GM18870 (cell line): ENCODE data around the gene RIMBP2.

ENCODE experiments used
- ATAC-seq: cut with Tn5 transposase; IDR thresholded peaks from one replicate; pipeline ENCODE4 v1.9.1; 2021; ENCODE audit warnings: moderate library complexity; ENCODE audit not compliant: unreplicated experiment

Gene RIMBP2

GRCh38 chr12:130685250-130685787 lies 30.8 kb downstream of the RIMBP2 start:
- ATAC-seq: no peak

DNA sequence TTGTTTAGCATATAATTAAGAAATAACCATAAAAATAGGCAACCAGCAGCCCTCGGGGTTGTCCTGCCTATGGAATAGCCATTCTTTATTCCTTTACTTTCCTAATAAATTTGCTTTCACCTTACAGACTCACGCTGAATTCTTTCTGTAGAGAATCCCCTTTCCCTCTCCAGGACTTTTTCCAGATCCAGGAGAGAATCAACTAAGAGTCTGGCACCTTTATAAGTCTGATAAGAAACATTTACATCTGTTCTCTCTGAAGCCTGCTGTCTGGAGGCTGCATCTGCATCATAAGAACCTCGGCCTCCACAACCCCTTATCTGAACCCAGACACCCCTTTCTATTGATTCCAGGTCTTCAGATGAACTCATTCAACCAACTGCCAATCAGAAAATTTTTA lies 32.3 kb downstream of the RIMBP2 start:
- ATAC-seq: no peak

GRCh38 chr12:130683080-130683479 lies 33.0 kb downstream of the RIMBP2 start:
- ATAC-seq: no peak

GRCh38 chr12:130680451-130680990 lies 35.6 kb downstream of the RIMBP2 start:
- no peak for ATAC-seq

- no peak for ATAC-seq
Measured at GRCh38 chr12:130677957-130678558, 38.0 kb downstream of the RIMBP2 start.

DNA sequence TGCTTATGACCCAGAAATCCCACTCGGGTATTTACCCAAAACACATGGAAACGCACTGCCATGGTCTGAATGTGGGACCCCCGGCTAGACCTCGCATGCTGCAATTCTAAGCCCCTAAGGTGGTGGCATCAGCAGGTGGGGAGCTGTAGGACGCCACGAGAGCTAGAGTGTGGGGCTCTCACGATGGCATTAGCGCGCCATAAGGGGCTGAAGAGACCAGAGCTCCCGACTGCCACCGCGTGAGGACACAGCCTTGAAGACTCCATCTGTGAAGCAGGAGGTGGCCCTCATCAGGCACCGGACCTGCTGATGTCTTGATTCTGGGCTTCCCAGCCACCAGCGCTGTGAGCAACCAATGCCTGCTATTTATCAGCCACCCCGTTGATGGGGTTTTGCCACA lies 40.3 kb downstream of the RIMBP2 start:
- ATAC-seq: no peak

DNA sequence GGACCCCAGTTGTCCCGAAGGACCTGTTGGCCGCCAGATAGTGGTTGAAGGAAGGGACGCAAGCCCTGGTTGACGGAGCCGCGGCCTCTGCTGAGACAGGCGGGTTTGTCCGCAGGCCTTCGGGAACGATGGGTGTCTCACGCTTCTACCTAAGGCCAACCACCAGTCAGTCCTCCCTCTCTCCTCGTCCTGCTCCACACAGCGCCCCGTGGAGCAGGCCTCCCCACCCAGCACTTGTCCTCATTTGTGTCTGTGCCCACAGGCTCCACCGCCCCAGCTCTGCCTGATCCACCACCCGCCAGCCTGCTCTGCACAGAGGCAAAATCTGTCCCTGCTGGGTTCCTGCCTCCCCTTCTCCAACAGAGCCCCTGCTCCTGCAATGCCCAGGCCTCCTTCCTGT lies 41.0 kb downstream of the RIMBP2 start:
- no peak for ATAC-seq

DNA sequence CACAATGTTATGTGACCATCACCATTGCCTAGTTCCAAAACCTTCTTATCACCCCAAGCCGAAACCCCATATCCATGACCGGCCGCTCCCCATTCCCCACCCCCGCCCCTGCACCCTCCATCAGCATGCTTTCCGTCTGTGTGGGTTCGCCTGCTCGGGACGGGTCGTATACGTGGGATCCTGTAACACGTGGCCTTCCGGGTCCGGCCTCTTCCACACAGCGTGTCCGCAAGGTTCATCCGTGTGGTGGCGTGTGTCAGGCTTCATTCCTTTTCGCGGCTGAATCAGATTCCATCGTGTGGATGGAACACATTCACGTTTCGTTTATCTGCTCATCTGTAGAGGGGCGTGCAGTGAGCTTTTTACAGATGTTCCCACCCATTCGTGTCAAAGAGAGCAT lies 41.4 kb downstream of the RIMBP2 start:
- no peak for ATAC-seq

DNA sequence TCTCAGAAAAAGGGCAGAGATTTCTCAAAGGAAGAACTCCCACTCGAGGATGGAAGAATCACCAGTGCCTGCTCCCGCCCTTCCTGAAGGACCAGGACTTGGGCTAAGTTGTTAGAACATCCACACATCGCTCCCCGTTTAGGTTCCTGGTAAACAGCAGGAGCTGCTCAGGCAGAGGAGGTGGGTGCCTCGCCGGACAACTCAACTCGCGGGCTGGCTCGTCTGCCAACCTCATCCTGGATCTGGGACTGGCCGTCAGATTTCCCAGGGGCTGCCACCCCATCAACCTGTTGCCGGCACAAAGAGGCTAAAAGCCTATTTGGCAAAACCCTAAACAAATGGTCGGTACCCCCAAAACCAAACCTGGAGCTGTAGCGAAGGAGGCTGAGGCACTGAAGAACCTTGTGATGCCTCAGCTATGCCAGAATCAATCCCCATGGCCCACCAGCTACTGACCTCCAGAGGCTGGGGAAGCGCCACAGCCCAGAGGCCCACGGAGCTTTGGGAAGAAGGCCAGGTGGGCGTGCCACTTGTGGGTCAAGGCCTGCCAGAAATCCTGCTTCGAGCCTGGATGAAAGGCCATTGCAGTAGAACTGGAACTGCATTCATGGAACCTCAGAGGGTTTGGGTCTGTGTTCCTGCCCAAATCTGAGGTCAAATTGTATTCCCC lies 42.9 kb downstream of the RIMBP2 start:
- ATAC-seq: no peak

DNA sequence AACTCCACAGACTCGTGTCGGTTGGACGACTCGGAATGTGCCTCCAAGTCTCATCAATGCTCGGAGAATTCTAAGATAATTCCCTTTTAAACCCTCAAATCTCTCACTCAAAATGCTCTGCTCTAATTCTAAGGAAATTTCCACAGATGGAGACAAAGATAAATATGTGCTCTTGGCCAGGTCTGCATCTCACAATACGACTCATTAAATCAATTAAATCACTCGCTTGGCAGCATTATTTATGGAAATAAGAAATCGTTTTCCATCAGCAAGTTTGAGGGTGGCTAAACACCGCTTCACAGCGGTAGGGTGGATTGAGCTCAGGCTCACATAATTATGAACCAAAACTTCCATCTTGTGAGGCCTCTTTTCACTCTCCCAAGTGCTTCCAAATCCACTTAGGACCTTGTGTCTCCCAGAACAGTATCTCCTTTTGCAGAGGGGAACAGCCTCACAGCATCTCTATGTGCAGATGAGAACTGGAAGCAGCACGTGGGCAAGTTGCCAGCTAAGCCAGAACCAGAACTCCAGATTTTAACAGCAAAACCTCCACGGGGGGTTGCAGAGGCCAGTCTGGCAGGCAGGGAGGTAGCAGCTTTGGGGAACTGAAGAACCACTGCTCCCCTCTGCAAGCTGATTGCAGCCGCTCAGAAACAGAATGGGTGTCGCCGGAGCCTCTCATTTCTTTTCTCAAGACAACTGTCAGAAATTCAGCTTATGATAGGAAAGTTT lies 43.8 kb downstream of the RIMBP2 start:
- no peak for ATAC-seq

DNA sequence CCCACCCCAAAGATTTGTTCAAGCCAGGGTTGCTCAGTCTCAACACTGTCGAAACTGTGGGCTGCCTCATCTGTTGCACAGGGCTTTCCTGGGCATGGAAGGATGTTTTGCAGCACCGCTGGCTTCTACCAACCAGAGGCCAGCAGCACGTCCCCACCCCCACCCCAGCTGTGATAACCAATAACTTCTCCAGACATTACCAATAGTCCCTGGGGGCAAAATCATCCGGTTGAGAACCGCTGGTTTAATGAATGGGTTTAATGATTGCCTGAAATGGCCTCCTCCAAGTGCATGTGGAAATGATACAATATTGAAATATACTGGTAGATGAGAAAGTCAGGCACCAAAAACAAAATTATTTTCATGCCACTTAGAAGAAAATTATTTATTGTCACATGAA lies 44.5 kb downstream of the RIMBP2 start:
- no peak for ATAC-seq

DNA sequence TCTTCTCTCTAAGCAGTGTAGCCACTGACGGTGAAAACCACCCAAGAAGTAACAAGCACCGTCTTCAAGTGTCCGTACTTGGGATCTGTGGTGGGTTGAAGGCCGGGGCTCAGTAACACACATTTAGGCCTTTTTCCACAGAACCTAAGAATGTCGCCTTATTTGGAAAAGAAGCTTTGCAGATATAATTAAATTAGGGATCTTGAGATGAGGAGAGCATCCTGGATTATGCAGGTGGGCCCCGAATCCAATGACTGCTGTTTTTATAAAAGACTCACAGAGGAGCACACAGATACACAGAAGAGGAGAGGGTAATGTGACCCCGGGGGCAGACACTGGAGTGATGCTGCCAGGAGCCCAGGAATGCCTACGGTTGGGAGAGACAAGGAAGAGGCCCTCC lies 46.3 kb downstream of the RIMBP2 start:
- ATAC-seq: no peak

- ATAC-seq: no peak
Measured at GRCh38 chr12:130669205-130669557, 46.9 kb downstream of the RIMBP2 start.

GRCh38 chr12:130668286-130669204 lies 47.6 kb downstream of the RIMBP2 start:
- ATAC-seq: no peak

DNA sequence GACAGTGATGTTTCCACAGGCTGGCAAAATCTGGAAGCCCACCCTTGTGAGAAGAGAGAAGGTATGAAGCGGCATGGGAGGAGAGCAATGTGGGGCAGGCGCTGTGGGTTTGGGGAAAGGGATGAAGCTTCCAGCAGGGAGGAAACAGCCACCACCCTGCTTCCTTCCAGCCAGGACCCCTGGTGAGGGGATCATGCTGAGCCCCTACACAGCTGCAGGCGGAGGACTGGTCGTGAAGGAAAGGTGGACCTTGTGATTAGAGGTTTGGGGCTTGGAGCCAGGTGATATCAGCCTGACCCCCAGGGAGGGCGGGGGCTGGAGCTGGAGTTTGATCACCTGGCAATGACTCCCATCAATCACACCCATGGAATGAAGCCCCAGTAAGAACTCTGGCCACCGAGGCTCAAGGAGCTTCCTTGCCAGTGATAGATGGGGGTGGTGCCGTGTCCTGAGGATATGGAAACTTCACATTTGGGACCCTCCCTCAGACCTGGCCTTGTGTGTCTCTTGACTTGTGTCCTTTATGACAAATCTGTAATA lies 48.6 kb downstream of the RIMBP2 start:
- ATAC-seq: no peak

DNA sequence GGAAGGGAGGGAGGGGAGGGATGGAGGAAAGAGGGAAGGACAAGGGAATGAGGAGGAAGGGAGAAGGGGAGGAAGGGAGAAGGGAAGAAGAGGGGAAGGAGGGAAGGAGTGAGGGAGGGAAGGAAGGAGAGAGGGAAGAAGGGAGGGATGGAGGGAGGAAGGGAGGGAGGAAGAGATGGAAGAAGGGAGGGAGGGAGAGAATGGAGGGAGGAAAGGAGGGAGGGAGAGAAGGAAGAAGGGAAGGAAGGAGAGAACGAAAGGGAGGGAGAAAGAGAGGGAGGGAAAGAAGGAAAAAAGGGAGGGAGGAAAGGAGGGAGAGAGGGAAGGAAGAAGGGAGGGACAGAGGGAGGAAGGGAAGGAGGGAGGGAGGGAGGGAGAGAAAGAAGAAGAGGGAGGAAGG lies 49.5 kb downstream of the RIMBP2 start:
- no peak for ATAC-seq

DNA sequence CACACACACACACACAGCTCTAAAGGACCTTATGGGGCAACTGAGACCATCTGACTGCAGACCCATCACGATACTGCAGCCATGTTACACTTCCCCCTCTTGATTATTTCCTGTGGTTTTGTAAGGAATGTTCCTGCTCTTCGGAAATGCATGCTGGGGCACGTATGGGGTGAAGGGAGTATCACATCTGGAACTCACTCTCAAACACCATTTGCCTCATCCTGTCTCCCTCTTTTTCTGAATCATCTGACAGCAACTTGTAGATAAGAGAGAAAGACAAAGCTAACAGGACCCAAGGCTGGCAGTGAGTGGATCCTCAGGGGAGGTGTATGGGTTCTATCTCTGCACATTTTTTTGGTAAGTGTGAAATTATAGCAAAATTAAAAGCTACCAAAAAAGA lies 50.3 kb downstream of the RIMBP2 start:
- no peak for ATAC-seq

DNA sequence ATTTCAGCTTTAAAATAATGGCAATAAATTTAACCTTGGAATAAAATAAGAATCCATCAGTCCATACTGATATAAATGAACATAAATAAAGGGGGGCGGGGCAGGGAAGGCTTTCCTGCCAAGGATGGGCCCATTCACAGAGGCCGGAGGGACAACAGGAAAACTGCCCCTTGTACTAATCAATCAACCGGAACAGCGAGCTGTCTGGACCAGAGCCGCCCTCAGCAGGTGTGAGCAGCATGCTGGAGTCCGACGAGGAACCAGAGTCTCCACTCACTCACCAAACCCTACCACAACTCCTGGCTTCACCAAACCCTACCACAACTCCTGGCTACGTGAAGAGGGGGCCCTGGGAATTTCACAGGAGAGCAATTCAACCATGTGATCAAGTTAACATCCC lies 51.3 kb downstream of the RIMBP2 start:
- no peak for ATAC-seq

- no peak for ATAC-seq
Measured at GRCh38 chr12:130664252-130664651, 51.8 kb downstream of the RIMBP2 start.

GRCh38 chr12:130663514-130663913 lies 52.6 kb downstream of the RIMBP2 start:
- no peak for ATAC-seq
